ENCODE measurements around the gene MPRIP.
"Not testable (repeated sequence)": the region's sequence is repeated elsewhere in the genome, so short reads cannot be mapped to it uniquely, and the experiment has no call there.

Gene MPRIP

GRCh38 chr17:17180741-17181525 is 138.7 kb downstream of the MPRIP start:
- DNase-seq (ENCODE audit: low read depth in 2 of 3, low spot score in 2 of 3): no peak

GRCh38 chr17:17181666-17182597 is 139.7 kb downstream of the MPRIP start:
- no peak for DNase-seq (ENCODE audit: low read depth in 2 of 3, low spot score in 2 of 3)

GRCh38 chr17:17182598-17183136 is 140.4 kb downstream of the MPRIP start:
- DNase-seq (ENCODE audit: low read depth in 2 of 3, low spot score in 2 of 3): no peak

- no peak for DNase-seq (ENCODE audit: low read depth in 2 of 3, low spot score in 2 of 3)
These were observed 141.5 kb downstream of the MPRIP start for GRCh38 chr17:17183744-17184143.

GRCh38 chr17:17184985-17185757 is 142.9 kb downstream of the MPRIP start:
- not testable (repeated sequence) for DNase-seq (ENCODE audit: low read depth in 2 of 3, low spot score in 2 of 3)

GRCh38 chr17:17186051-17186450 is 143.8 kb downstream of the MPRIP start:
- DNase-seq (ENCODE audit: low read depth in 2 of 3, low spot score in 2 of 3): no peak

- no peak for DNase-seq (ENCODE audit: low read depth in 2 of 3, low spot score in 2 of 3)
These were observed 144.6 kb downstream of the MPRIP start for GRCh38 chr17:17186551-17187505.

- no peak for DNase-seq (ENCODE audit: low read depth in 2 of 3, low spot score in 2 of 3)
These were observed 146.3 kb downstream of the MPRIP start for GRCh38 chr17:17188586-17188985.

GRCh38 chr17:17189559-17189958 is 147.3 kb downstream of the MPRIP start:
- DNase-seq (ENCODE audit: low read depth in 2 of 3, low spot score in 2 of 3): no peak

GRCh38 chr17:17190188-17190587 is 147.9 kb downstream of the MPRIP start:
- DNase-seq (ENCODE audit: low read depth in 2 of 3, low spot score in 2 of 3): no peak

- DNase-seq (ENCODE audit: low read depth in 2 of 3, low spot score in 2 of 3): no peak
These were observed 149.1 kb downstream of the MPRIP start for GRCh38 chr17:17191346-17191792.

- DNase-seq (ENCODE audit: low read depth in 2 of 3, low spot score in 2 of 3): no peak
These were observed 149.7 kb downstream of the MPRIP start for GRCh38 chr17:17191961-17192381.

- not testable (repeated sequence) for DNase-seq (ENCODE audit: low read depth in 2 of 3, low spot score in 2 of 3)
These were observed 153.2 kb downstream of the MPRIP start for GRCh38 chr17:17195466-17195865.

GRCh38 chr17:17196776-17197175 is 154.5 kb downstream of the MPRIP start:
- DNase-seq (ENCODE audit: low read depth in 2 of 3, low spot score in 2 of 3): no peak

- DNase-seq (ENCODE audit: low read depth in 2 of 3, low spot score in 2 of 3): no peak
These were observed 156.0 kb downstream of the MPRIP start for GRCh38 chr17:17198281-17198680.

GRCh38 chr17:17200311-17200710 is 158.1 kb downstream of the MPRIP start:
- DNase-seq (ENCODE audit: low read depth in 2 of 3, low spot score in 2 of 3): no peak

GRCh38 chr17:17200831-17201230 is 158.6 kb downstream of the MPRIP start:
- no peak for DNase-seq (ENCODE audit: low read depth in 2 of 3, low spot score in 2 of 3)

- DNase-seq (ENCODE audit: low read depth in 2 of 3, low spot score in 2 of 3): no peak
These were observed 159.0 kb downstream of the MPRIP start for GRCh38 chr17:17201271-17201670.

GRCh38 chr17:17201907-17202306 is 159.7 kb downstream of the MPRIP start:
- no peak for DNase-seq (ENCODE audit: low read depth in 2 of 3, low spot score in 2 of 3)

All from activated CD8-positive, alpha-beta memory T cell treated with anti-CD3 and anti-CD28 coated beads for 48 hours (primary cell).